GM21360 (cell line): ENCODE results near the gene SYT17.

ENCODE experiments used
- ATAC-seq: cut with Tn5 transposase; IDR thresholded peaks from one replicate; pipeline ENCODE4 v1.9.1; 2021; ENCODE audit warnings: mild to moderate bottlenecking, moderate library complexity; ENCODE audit not compliant: unreplicated experiment

Gene SYT17

GRCh38 chr16:19137201-19138128 lies 30.6 kb upstream of the SYT17 start:
- no peak for ATAC-seq

- no peak for ATAC-seq
Observed at GRCh38 chr16:19138601-19139000, 29.4 kb upstream of the SYT17 start.

GRCh38 chr16:19139436-19140091 lies 28.5 kb upstream of the SYT17 start:
- no peak for ATAC-seq

GRCh38 chr16:19140396-19140795 lies 27.6 kb upstream of the SYT17 start:
- ATAC-seq, result no peak

- no peak for ATAC-seq
Observed at GRCh38 chr16:19142939-19143598, 25.0 kb upstream of the SYT17 start.

GRCh38 chr16:19143599-19143956 lies 24.5 kb upstream of the SYT17 start:
- no peak for ATAC-seq

GRCh38 chr16:19145010-19145409 lies 23.0 kb upstream of the SYT17 start:
- ATAC-seq, result no peak

- no peak for ATAC-seq
Observed at GRCh38 chr16:19147126-19147525, 20.9 kb upstream of the SYT17 start.

- no peak for ATAC-seq
Observed at GRCh38 chr16:19147627-19148026, 20.4 kb upstream of the SYT17 start.

GRCh38 chr16:19148189-19148588 lies 19.9 kb upstream of the SYT17 start:
- ATAC-seq, result no peak

GRCh38 chr16:19151310-19151709 lies 16.7 kb upstream of the SYT17 start:
- no peak for ATAC-seq

- no peak for ATAC-seq
Observed at GRCh38 chr16:19152042-19152441, 16.0 kb upstream of the SYT17 start.

GRCh38 chr16:19153876-19154275 lies 14.2 kb upstream of the SYT17 start:
- ATAC-seq, result no peak

- no peak for ATAC-seq
Observed at GRCh38 chr16:19162085-19162484, 6.0 kb upstream of the SYT17 start.

GRCh38 chr16:19163215-19163614 lies 4.8 kb upstream of the SYT17 start:
- no peak for ATAC-seq

- no peak for ATAC-seq
Observed at GRCh38 chr16:19164285-19164684, 3.8 kb upstream of the SYT17 start.

- no peak for ATAC-seq
Observed at GRCh38 chr16:19165101-19165500, 2.9 kb upstream of the SYT17 start.

- no peak for ATAC-seq
Observed at GRCh38 chr16:19166500-19166899, 1.5 kb upstream of the SYT17 start.

GRCh38 chr16:19168371-19169081 lies 486 bp downstream of the SYT17 start:
- no peak for ATAC-seq

GRCh38 chr16:19169082-19169639 lies 1.1 kb downstream of the SYT17 start:
- no peak for ATAC-seq
